22Rv1 (cell line): Measurements from ENCODE around the gene OR4D10.

Experiments used
- CTCF ChIP-seq: fragments of 450-650 bp; IDR thresholded peaks from 2 replicates; pipeline ENCODE4 v1.5.1; 2017; ENCODE audit warnings: mild to moderate bottlenecking
- ZFX ChIP-seq: fragments of 450-650 bp; IDR thresholded peaks from 2 replicates; pipeline ENCODE4 v1.6.1; 2017; ENCODE audit warnings: antibody characterized with exemption, borderline replicate concordance

- TF ChIP-seq CTCF (no peak), ZFX (no peak)
These were observed at the start of gene OR4D10 for GRCh38 chr11:59473015-59473414.
